HCT116 (cell line): Measurements from ENCODE around the gene EPN1. TPM values are rescaled to one million over a fixed set of nuclear protein-coding genes. Genes with fewer than 3 reads are reported as not detected.

Source experiments
- ATAC-seq: fragments of 200-7000 bp; cut with Tn5 transposase; 2 replicates; pipeline ENCODE4 v1.9.1; 2020; ENCODE audit warnings: mild to moderate bottlenecking, moderate library complexity
- BruUV-seq: library from RNA; stranded (reverse); fragments of 400-500 nt; replicated peaks from 2 replicates; lab custom pipeline; 2021; lab: Mats Ljungman, UMichigan
- CTCF ChIA-PET: fragments of 300-600 bp; sonication (Branson Sonifier 250); formaldehyde crosslinking; loops from one replicate; lab custom pipeline; 2021; ENCODE audit warnings: antibody characterized with exemption; lab: Charles Lee
- POLR2A ChIA-PET: fragments of 300-600, 350-600 bp; sonication (Branson Sonifier 250); formaldehyde crosslinking; loops from one replicate; lab custom pipeline; 2021; ENCODE audit warnings: antibody characterized with exemption; lab: Charles Lee
- RAD21 ChIA-PET, 2 experiments: fragments of 300-600 bp; sonication (Branson Sonifier 250); formaldehyde crosslinking; loops; one replicate each; lab custom pipeline; 2023; ENCODE audit warnings: low total read pairs in 2 of 2; ENCODE audit not compliant: uncharacterized antibody in 2 of 2, unreplicated experiment in 2 of 2, low non-redundant PET in 1 of 2; lab: Charles Lee
- DNase-seq: peaks from one replicate; pipeline ENCODE4 v3.0.0-alpha.2; 2010; ENCODE audit warnings: low read depth, low spot score
- H2AFZ ChIP-seq: fragments of 200-600 bp; shearing (Covaris generic), sonication (generic); 2 replicates; pipeline ENCODE4 v1.6.1; 2017; ENCODE audit warnings: low read depth, mixed run types, mixed read lengths, antibody characterized with exemption, low read length; ENCODE audit not compliant: poor library complexity, severe bottlenecking
- H3K27ac ChIP-seq: 2 replicates; pipeline ENCODE4 v1.5.1; 2012; ENCODE audit warnings: low read depth, low read length
- H3K27me3 ChIP-seq: fragments of 200-600 bp; sonication (generic); 2 replicates; pipeline ENCODE4 v1.6.1; 2016; ENCODE audit warnings: mixed run types, low read length, mixed read lengths; ENCODE audit not compliant: insufficient read depth
- H3K36me3 ChIP-seq, 2 experiments: fragments of 200-500 bp in 1 of 2; fragments of 200-600 bp in 1 of 2; sonication (Bioruptor generic) in 1 of 2; sonication (generic) in 1 of 2; 2 replicates each; pipeline versions ENCODE4 v1.5.1 to v1.6.1; 2014 to 2016; ENCODE audit warnings: low read length in 2 of 2, inconsistent platforms in 1 of 2, mixed read lengths in 1 of 2, mixed run types in 1 of 2; ENCODE audit not compliant: insufficient read depth in 2 of 2, control insufficient read depth in 1 of 2
- H3K4me1 ChIP-seq, 2 experiments: fragments of 200-600 bp in 1 of 2; sonication (generic) in 1 of 2; 2 replicates each; pipeline versions ENCODE4 v1.5.1 to v1.6.1; 2012 to 2017; ENCODE audit warnings: low read length in 2 of 2, inconsistent platforms in 1 of 2, mild to moderate bottlenecking in 1 of 2, mixed read lengths in 1 of 2, mixed run types in 1 of 2, moderate library complexity in 1 of 2; ENCODE audit not compliant: insufficient read depth in 2 of 2, control insufficient read depth in 1 of 2
- H3K4me2 ChIP-seq: fragments of 200-600 bp; sonication (generic); 2 replicates; pipeline ENCODE4 v1.6.1; 2017; ENCODE audit warnings: mixed run types, low read length, mixed read lengths
- H3K4me3 ChIP-seq, 2 experiments: fragments of 200-600 bp in 1 of 2; sonication (generic) in 1 of 2; replicated peaks in 1 of 2; 2 replicates each; pipeline ENCODE4 v1.5.1; 2011 to 2016; ENCODE audit warnings: low read length in 2 of 2, control low read depth in 1 of 2, low read depth in 1 of 2, mild to moderate bottlenecking in 1 of 2, mixed read lengths in 1 of 2, mixed run types in 1 of 2
- H3K79me2 ChIP-seq: fragments of 200-600 bp; sonication (generic); 2 replicates; pipeline ENCODE4 v1.6.1; 2017; ENCODE audit warnings: mild to moderate bottlenecking, mixed run types, low read length, moderate library complexity, mixed read lengths; ENCODE audit not compliant: insufficient read depth
- H3K9ac ChIP-seq: fragments of 200-600 bp; sonication (generic); 2 replicates; pipeline ENCODE4 v1.6.1; 2016; ENCODE audit warnings: low read length, mixed read lengths
- H3K9me2 ChIP-seq: fragments of 200-600 bp; sonication (generic), shearing (Covaris generic); 2 replicates; pipeline ENCODE4 v1.6.1; 2017; ENCODE audit warnings: mixed run types, mild to moderate bottlenecking, moderate library complexity; ENCODE audit not compliant: insufficient read depth
- H3K9me3 ChIP-seq, 2 experiments: fragments of 200-500 bp in 1 of 2; fragments of 200-600 bp in 1 of 2; sonication (Bioruptor generic) in 1 of 2; sonication (generic) in 1 of 2; 2 replicates each; pipeline ENCODE4 v1.6.1; 2014 to 2017; ENCODE audit warnings: low read length in 2 of 2, mixed read lengths in 2 of 2, inconsistent platforms in 1 of 2, low read depth in 1 of 2, mild to moderate bottlenecking in 1 of 2, mixed run types in 1 of 2, moderate library complexity in 1 of 2; ENCODE audit not compliant: control insufficient read depth in 1 of 2, insufficient read depth in 1 of 2
- H4K20me1 ChIP-seq: fragments of 200-600 bp; sonication (generic), shearing (Covaris generic); 2 replicates; pipeline ENCODE4 v1.6.1; 2017; ENCODE audit warnings: mixed run types, mild to moderate bottlenecking, moderate library complexity; ENCODE audit not compliant: insufficient read depth
- SIN3A ChIP-seq: IDR thresholded peaks from 2 replicates; pipeline ENCODE4 v1.6.1; 2012; ENCODE audit warnings: low read depth
- YY1 ChIP-seq: IDR thresholded peaks from 2 replicates; pipeline ENCODE4 v1.6.1; 2011; ENCODE audit warnings: low read length, low read depth, moderate library complexity, mild to moderate bottlenecking; ENCODE audit not compliant: insufficient replicate concordance; ENCODE audit errors: extremely low read depth
- ZBTB33 ChIP-seq: IDR thresholded peaks from 2 replicates; pipeline ENCODE4 v1.6.1; 2011; ENCODE audit warnings: mild to moderate bottlenecking, low read length, moderate library complexity; ENCODE audit not compliant: insufficient replicate concordance; ENCODE audit errors: extremely low read depth
- intact Hi-C: fragments of 100-400 bp; cut with micrococcal nuclease; formaldehyde crosslinking; loops from 2 replicates; pipeline ENCODE4 v1.10.0; 2022
- total RNA-seq: library from RNA; stranded (reverse); gene quantifications from one replicate; pipeline ENCODE4 v1.2.1, GENCODE V29; 2021; ENCODE audit not compliant: unreplicated experiment

The EPN1 gene
- total RNA-seq, 1 experiment from 2014 or later, result 122 TPM

- Histone ChIP-seq H3K9ac (no peak overlapping the region), H2AFZ (no peak overlapping the region), H3K36me3 (peaks cover 0 to 13% of the 10 kb centered on the region in 2 experiments; a peak in 2 of 4 replicates), H4K20me1 (no peaks in the 10 kb centered on the region), H3K9me3 (no peaks in the 10 kb centered on the region), H3K4me1 (no peaks in the 10 kb centered on the region), H3K27me3 (0 out of 2 replicates have a peak, but pooled peaks cover 4% of the 10 kb centered on the region), H3K9me2 (no peaks in the 10 kb centered on the region), H3K27ac (no peak overlapping the region), H3K4me2 (no peak overlapping the region), H3K79me2 (no peaks in the 10 kb centered on the region), H3K4me3 (no peak overlapping the region)
- TF ChIP-seq ZBTB33 (no peak), SIN3A (no peak), YY1 (no peak)
- intact Hi-C loops, result no loop called here
- ATAC-seq (no peak), DNase-seq (no peak)
- no TSS peak for BruUV-seq
- ChIA-PET POLR2A (interaction anchor here (0.6 kb wide), 1 partner anchor 269 kb away, joined by 3 read pairs; no protein-coding TSS in a partner anchor), RAD21 (no interaction called here), CTCF (interaction anchor here (1.7 kb wide), 1 partner anchor 34 kb away, joined by 3 read pairs; no protein-coding TSS in a partner anchor)
Measured at GRCh38 chr19:55705972-55706371, 30.9 kb downstream of the EPN1 start.

GRCh38 chr19:55711719-55712118 is 36.7 kb downstream of the EPN1 start:
- RAD21 ChIA-PET, result no interaction called here
- H3K4me3 ChIP-seq, result no peak overlapping the region
- no peaks in the 10 kb centered on the region for H4K20me1 ChIP-seq
- POLR2A ChIA-PET, result no interaction called here
- H2AFZ ChIP-seq, result no peak overlapping the region
- H3K4me1 ChIP-seq, result no peaks in the 10 kb centered on the region
- no peak for ATAC-seq
- BruUV-seq, result no TSS peak
- no peak for TF ChIP-seq YY1
- intact Hi-C loops, result no loop called here
- H3K79me2 ChIP-seq, result no peaks in the 10 kb centered on the region
- H3K36me3 ChIP-seq, result no peaks in the 10 kb centered on the region
- H3K4me2 ChIP-seq, result no peak overlapping the region
- no peak overlapping the region for H3K9ac ChIP-seq
- peaks cover 10% of the 10 kb centered on the region; the same call in 1 of the 2 replicates for H3K27me3 ChIP-seq
- no peak overlapping the region for H3K27ac ChIP-seq
- no peak for DNase-seq
- H3K9me2 ChIP-seq, result no peaks in the 10 kb centered on the region
- H3K9me3 ChIP-seq, result no peaks in the 10 kb centered on the region
- CTCF ChIA-PET, result no interaction called here
